HG02870 (cell line): Measurements from ENCODE around the gene CHKB.
"Not testable (repeated sequence)": the region's sequence is repeated elsewhere in the genome, so short reads cannot be mapped to it uniquely, and the experiment has no call there.

Experiments
- ATAC-seq: cut with Tn5 transposase; IDR thresholded peaks from one replicate; pipeline ENCODE4 v1.9.1; 2021; ENCODE audit warnings: mild to moderate bottlenecking, moderate library complexity; ENCODE audit not compliant: unreplicated experiment

CHKB gene

DNA sequence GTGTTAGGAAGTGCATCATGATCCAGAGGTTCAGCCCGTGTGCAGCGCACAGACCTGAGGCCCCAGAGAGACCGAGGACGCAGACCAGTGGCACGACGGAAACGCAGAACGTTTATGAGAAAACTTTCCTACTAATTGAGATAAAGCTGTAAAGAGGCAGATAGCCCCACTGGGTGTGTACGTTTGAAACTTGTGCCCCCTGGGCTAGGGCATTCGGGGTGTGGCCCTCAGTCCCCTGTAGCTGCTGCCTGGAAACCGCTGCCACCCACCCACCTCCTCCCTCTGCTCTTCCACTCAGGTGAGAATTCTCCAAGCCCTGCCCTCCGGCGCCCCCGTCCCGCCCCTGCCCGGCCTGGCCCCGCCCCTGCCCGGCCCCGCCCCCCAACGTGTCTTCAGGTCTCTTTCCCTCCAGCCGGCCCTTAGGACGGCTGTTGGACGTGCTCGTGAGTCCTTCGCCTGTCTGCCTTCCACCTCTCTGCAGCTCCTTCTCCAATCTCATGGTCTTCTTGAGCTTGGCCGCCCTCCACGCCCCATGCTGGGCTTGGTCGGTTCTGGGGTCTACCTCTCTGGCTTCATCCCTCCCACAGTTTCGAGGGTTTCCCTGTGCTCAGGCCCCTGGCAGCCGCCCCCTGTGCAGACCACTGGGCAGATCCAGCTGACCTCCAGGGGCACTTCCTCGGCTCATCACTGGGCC lies 30.0 kb upstream of the CHKB start:
- ATAC-seq = no peak

DNA sequence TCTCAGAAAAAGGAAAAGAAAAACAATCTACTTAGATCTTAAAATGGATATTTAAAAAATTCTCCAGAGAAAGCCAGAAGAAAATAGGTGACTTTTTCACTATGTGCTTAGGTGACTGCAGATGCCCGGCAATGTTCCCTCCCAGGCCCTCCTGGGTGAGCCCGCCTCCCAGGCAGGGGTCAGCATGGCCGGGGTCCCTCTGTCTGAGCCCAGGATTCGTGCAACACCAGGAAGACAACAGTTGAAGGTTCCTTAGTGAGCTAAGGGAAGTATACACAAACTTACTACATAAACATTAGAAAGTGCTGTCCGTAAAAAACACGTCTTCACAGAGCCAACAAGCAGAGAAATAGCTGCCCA lies 29.5 kb upstream of the CHKB start:
- no peak for ATAC-seq

DNA sequence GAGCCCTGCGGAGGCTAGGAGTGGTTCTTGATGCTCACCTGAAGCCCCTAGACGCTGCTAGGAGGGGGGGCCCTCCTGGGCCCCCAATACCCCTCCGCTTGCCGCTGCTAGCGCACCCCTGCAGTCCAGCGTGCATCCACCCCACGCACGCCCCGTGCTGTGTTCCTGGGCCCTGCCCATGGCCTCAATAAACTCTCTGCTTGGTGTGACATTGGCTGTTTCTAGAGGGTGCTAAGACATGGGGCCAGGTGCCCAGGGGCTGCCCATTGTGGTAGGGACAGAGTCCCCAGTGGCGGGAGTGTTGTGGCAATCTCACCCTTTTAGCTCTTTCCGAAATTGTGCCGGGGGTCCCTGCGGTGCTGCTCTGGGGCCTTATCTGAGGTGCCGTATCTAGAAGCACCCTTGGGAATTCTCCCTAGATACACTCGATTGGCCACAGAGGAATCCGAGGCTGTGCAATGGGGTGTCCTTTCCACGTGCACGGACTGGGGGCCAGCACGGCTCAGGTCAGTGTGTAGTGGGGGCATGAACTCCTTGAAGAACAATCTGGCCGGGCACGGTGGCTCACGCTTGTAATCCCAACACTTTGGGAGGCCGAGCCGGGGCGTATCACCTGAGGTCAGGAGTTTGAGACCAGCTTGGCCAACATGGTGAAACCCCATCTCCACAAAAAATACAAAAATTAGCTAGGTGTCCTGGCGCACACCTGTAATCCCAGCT lies 28.9 kb upstream of the CHKB start:
- ATAC-seq = no peak

DNA sequence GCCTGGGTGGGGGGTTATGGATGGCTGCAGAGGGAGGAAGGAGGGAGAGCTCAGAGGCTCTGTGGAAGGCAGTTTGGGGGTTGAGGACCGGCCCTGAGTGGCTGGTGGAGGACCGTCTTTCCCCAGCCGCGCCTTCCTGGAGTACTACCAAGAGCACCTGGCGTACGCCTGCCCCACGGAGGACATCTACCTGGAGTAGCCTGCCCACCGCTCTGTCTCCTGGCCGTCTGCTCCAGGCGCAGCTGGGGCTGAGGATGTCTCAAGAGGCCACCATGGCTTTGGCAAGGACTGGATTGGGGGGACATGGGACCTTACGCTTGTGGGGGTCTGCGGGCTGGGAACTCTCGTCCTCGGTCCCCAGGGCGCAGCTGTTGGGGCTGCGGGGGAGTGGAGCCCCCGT lies 27.9 kb upstream of the CHKB start:
- no peak for ATAC-seq

DNA sequence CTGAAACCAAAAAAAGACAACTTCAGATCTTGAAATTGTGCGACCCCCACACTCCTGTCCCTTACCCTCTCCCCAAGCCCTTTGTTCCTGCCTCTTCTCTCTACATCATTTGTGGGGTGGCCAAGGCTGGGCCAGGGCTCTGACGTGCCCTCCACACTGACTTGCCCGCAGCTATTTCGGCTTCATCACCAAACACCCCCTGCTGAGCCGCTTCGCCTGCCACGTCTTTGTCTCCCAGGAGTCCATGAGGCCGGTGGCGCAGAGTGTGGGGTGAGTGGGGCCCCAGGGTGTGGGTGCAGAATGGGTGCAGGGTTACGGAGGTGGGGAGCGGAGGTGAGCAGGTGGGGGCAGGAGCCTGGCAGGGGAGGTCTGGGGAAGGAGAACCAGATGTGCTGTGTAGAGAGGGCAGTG lies 27.4 kb upstream of the CHKB start:
- no peak for ATAC-seq

DNA sequence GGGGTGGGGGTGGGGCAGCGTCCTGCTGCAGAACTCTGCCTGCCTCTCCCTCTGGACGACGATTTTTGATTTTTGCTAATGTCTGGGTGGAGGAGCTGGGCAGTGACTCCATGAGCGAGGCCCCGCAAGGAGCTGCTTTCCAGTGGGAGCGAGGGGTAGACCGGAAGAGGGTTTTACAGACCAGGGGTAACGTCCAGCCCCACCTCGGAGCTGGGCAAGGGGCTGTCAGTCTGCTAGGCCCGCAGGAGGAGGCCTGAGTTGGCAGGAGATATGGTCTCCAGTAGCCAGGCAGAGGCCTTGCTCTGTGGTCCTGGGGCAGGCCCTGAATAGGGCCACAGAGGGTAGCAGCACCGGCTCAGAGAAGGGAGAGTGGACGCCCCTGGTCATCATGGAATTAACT lies 26.9 kb upstream of the CHKB start:
- no peak for ATAC-seq

DNA sequence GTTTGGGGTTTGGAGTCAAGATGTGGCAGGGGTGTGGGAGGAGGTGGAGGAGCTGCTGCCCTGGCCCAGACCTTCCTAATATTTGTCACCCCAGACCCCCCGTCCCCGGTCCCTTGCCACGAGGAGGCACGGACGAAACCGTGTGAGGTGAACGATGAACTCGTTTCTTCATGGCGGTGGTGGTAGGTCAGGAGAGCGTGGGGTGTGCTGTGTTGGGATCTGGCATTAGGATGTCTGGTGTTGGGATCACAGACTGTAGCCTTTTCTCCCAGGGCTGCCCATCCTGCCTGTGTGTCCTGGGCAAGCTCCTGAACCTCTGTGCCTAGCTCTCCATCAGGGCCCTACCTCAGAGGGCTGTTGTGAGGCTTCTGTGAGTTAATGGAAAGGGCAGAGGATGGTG lies 26.3 kb upstream of the CHKB start:
- ATAC-seq = no peak

DNA sequence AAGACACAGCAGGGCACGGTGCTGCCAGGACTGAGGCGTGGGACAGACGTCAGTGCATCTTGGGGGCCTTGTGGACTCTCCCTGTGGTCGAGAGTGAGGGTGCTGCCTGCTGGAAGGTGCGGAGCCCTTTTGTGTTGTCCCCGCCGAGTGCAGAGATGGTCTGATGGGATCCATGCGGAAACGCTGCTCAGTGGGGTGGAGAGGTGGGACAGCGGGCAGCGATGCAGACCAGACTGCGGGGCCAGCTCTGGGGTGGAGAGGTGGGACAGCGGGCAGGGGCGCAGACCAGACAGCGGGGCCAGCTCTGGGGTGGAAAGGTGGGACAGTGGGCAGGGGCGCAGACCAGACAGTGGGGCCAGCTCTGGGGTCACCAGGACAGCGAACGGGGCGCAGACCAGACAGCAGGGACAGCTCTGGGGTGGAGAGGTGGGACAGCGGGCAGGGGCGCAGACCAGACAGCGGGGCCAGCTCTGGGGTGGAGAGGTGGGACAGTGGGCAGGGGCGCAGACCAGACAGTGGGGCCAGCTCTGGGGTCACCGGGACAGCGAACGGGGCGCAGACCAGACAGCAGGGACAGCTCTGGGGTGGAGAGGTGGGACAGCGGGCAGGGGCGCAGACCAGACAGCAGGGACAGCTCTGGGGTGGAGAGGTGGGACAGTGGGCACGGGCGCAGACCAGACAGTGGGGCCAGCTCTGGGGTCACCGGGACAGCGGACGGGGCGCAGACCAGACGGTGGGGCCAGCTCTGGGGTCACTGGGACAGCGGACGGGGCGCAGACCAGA lies 25.6 kb upstream of the CHKB start:
- not testable (repeated sequence) for ATAC-seq

DNA sequence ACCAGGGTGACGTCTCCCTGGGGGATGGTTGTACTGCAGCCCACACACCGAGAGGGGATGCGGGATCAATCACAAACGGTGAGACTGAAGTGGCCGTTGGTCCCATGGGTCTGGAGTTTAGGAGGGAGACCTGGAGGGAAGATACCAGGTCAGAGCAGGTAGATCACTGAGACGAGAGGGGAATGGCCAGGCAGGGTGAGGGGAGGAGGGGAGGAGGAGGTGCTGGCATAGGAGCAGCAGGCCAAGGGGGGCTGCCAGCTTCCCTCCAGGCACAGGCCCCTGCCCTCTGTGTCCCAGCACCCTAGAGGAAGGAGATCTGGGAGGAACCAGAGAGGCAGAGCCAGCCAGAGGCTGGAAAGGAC lies 25.0 kb upstream of the CHKB start:
- ATAC-seq = no peak

DNA sequence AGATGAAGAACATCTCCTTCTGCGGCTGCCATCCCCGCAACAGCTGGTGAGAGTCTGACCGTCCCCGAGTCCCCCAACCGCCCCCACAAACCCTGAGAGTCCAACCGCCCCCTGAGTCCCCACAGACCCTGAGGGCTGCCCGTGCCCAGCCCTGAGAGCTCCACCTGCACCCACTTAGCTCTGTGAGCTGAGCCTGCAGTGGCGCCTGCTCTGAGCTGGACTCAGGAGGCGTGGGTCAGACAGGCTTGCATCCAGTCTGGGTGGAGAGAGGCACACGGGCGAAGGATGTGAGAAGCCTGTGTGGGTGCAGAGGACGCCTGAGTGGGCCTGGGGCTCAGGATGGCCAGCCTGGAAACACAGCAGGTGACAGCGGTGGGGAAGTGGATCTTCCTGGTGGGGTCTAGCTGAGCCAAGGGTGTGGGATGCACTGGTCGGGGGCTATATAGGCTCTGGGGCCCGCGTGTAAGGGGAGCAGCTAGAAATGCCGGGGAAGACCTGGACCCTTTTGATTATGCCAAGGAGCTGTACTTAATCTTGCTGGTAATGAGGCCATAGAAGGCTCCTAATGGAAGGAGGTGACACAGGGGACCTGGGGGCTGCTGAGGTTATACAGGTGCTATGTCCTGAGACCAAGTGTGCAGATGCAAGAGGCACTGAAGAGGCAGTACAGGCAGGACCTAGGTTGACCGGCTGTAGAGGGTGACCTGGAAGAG lies 24.5 kb upstream of the CHKB start:
- no peak for ATAC-seq

DNA sequence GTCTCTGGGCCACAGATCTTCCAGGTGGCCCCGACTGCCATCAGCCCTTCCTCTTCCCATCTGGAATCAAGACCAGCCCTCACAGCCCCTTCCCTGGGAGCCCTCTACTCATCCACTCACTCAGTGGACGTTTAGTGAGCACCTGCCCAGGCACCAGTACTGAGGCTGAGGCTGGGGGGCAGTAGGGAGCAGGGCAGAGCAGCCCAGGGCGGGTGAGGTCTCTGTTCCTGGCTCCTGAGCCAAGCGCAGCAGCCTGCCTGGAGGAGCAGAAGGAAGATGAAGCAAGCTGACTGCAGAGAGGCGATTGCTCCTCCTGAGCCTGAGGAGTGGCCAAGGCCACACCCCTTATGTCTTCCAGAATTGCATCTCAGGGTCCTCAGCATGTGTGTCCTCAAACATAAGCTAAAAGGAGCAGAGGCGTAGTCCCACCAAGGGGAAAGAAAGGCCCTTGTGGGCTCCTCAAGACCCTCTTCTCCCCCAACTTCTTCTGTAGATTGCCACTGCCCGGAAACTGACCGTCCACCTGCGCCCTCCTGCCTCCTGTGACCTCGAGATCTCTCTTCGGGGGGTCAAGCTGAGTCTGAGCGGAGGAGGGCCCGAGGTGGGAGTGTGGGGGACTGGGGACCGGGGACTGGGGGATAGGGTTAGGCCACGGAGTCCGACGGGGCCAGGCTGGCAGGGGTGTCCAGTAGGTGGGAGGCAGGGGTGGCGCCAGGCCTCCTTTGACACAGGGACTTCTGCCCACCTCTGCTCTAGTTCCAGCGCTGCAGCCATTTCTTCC lies 23.7 kb upstream of the CHKB start:
- no peak for ATAC-seq

DNA sequence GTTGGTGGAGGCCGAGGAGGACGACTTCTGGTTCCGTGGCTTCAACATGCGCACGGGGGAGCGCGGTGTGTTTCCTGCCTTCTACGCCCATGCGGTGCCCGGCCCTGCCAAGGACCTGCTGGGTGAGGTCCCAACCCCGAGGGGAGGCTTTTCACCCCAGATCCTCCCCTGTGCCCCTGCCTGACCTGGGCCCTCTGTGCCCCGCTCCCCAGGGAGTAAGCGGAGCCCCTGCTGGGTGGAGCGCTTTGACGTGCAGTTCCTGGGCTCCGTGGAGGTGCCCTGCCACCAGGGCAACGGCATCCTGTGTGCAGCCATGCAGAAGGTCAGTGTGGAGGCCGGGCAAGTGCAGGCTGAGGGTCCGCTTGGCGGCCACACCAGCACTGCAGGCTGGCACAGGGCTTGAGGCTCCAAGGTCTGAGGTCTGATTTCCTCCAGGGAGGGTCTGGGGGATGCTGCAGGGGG lies 23.0 kb upstream of the CHKB start:
- no peak for ATAC-seq

DNA sequence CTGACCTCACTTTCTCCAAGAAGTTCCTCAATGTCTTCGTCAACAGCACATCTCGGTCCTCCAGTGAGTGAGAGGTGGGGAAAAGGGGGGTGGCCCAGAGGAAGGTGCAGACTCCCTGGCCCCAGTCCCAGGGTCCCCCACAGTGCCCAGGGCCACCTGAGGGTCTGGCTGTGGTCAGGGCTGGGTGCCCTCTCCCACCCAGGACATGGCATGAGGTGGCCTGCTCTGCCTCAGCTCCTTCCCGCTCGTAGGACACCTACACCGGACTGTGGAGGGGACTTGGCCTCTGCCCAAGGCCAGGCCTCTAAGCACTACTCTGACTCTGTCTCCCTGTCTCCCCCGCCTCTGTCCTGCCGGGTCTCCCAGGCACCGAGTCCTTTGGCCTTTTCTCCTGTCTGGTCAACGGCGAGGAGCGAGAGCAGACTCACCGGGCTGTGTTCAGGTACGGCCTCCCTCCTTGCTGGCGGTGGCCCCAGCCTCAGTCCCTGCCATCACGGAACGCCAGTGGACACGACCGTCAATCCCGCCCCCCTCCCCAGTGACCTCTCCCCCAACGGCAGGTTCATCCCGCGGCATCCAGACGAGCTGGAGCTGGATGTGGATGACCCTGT lies 22.5 kb upstream of the CHKB start:
- ATAC-seq = no peak

DNA sequence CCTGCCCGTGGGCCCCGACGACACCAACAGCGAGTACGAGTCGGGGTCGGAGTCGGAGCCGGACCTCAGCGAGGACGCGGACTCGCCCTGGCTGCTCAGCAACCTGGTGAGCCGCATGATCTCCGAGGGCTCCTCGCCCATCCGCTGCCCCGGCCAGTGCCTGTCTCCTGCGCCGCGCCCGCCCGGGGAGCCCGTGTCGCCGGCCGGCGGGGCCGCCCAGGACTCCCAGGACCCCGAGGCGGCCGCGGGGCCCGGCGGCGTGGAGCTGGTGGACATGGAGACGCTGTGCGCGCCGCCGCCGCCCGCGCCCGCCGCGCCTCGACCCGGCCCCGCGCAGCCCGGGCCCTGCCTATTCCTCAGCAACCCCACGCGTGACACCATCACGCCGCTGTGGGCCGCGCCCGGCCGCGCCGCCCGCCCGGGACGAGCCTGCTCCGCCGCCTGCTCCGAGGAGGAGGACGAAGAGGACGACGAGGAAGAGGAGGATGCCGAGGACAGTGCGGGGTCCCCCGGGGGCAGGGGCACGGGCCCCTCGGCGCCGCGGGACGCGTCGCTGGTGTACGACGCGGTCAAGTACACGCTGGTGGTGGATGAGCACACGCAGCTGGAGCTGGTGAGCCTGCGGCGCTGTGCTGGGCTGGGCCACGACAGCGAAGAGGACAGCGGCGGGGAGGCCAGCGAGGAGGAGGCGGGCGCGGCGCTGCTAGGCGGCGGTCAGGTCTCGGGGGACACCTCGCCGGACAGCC lies 21.8 kb upstream of the CHKB start:
- no peak for ATAC-seq

DNA sequence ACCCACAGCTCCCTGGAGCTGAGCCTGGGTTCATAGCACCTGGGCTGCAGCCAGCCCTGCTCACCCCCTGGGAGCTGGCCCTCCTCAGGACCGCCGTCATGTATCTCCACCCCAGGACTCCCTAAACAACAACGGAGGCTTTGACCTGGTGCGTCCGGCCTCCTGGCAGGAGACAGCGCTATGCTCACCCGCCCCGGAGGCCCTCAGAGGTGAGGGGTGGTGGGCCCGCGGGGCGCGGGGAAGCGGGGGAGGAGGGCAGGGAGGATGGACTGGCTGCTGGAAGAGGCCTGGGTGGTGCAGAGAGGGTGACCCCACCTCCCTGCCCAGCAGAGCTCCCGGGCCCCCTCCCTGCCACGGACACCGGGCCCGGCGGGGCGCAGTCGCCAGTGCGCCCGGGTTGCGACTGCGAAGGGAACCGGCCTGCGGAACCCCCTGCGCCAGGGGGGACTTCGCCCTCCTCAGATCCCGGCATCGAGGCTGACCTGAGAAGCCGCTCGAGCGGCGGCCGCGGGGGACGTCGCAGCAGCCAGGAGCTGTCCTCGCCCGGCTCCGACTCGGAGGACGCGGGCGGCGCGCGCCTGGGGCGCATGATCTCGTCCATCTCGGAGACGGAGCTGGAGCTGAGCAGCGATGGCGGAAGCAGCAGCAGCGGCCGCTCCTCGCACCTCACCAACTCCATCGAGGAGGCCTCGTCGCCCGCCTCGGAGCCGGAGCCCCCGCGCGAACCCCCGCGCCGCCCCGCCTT lies 21.0 kb upstream of the CHKB start:
- ATAC-seq = no peak

DNA sequence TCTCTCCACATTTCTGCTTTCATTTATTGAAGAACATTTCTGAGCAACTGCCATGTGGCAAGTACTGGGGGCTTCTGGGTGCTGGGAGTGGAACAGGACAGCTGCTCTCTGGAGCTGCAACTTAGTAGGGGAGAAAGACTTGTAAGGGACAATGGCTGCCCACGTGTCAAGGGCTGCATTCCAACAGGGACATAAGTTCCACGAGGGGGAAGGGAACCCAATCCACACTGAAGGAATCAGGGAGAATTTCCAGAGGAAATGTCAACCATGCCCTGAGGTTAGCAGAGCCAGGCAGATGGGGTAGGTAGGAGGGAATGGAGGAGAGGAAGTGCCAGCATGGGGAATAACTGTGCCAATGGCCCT lies 19.7 kb upstream of the CHKB start:
- no peak for ATAC-seq

DNA sequence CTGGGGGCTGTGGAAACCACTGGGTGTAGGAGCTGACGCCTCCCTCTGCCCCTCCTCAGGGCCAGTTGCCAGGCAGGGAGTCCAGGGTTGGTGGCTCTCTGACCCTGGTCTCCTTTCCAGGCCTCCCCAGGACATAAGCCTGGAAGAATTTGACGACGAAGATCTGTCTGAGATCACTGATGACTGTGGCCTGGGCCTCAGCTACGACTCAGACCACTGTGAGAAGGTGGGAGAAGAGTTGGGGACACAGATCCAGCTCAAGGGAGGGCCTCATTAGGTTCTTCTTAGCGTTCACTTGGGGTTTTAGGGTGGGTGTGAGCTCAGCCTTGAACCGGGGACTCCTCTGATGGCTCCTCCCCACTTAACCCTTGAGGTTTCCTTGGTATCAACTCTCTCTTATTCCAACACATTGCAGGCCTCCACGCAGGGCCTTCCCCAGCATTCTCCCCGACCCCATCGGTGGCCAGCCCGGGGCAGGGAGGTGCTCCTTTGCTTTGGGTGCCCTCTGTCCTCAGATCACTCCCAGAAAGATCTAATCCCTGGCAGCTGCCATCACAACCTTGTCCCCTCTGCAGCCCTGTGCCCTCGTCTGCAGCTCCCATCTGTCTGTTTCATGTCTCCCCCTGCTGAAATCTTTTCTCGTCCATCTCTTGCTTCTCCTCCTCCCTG lies 19.2 kb upstream of the CHKB start:
- ATAC-seq = no peak

DNA sequence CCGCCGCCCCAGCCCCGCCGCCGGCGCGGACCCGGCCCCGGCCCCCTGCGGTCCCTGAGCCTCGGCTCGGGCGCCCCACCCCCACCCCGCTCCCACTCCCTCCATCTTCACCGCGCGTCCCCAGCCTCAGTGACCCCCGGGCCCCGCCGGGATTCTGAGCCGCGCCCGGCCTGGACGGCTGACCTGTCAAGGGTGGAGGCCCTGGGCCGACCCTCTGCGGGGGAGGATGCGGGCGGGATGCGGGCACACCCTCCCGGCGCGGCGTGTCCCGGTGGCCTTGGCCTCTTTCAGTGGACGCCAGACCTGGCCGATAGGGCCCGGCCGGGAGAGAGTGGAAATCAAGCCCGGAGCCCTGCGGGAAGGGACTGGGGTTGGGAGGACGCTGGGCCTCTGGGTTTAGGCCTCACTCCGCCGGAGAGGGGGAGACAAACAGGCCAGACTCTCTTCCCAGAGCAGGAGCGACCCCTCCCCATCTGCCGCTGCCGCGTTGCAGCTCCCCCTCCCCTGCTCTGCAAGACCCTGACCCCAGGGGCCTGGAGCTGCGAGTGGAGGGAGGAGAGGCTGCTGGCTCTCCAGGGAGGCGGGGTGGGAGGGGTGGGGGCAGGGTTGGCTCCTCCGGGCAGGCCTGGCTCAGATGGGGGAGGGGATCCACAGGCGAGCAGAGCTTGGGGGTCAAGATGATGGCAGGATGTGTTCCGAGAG lies 18.5 kb upstream of the CHKB start:
- ATAC-seq = no peak
